GM12891 (cell line): Measurements from ENCODE around the gene KIF19.

Source experiments
- POLR2A ChIP-seq: IDR thresholded peaks from 2 replicates; pipeline ENCODE4 v1.6.1; 2011; ENCODE audit warnings: low read depth, low read length, control low read depth
- POLR2AphosphoS5 ChIP-seq: IDR thresholded peaks from 2 replicates; pipeline ENCODE4 v1.6.1; 2011; ENCODE audit warnings: low read depth, low read length, control low read depth
- POU2F2 ChIP-seq: IDR thresholded peaks from 2 replicates; pipeline ENCODE4 v1.6.1; 2011; ENCODE audit warnings: low read depth, mild to moderate bottlenecking, control low read depth, low read length, moderate library complexity
- SPI1 ChIP-seq: IDR thresholded peaks from 2 replicates; pipeline ENCODE4 v1.6.1; 2011; ENCODE audit warnings: low read depth, low read length, control low read depth
- TAF1 ChIP-seq: IDR thresholded peaks from 2 replicates; pipeline ENCODE4 v1.6.1; 2011; ENCODE audit warnings: low read depth, low read length, control low read depth

DNA sequence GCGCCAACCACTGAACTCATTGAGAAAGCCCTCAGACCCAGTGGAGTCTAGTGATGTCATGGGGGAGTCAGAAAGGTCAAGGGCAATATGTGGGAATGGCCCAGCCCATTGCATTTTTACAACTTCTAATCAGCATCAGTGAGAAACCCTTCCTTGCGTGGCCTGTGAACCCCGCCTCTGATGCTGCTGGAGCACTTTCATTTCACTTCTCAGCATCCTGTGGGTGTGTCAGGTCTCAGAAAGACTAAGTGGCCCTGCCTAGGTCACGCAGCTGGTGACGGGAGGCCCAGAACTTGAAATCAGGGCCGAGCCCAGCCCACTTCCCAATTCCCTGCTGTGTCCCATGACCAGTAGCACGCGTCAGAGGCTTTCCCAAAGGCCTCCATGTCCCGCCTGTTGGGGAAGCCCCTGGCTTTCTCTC, 45.9 kb upstream of the KIF19 start:
- TF ChIP-seq POLR2AphosphoS5 (no peak), POLR2A (no peak), TAF1 (no peak), SPI1 (0 out of 2 replicates have a peak, but pooled peaks have one; percentile 22), POU2F2 (no peak)
